ENCODE data around the gene SPTBN4. TPM values are rescaled to one million over a fixed set of nuclear protein-coding genes. Genes with fewer than 3 reads are reported as not detected.
"Not testable (repeated sequence)": the region's sequence is repeated elsewhere in the genome, so short reads cannot be mapped to it uniquely, and the experiment has no call there.

The SPTBN4 gene
- total and polyA plus RNA-seq, 5 donors = 3.2 to 6.4 (median 5.4) TPM

DNA sequence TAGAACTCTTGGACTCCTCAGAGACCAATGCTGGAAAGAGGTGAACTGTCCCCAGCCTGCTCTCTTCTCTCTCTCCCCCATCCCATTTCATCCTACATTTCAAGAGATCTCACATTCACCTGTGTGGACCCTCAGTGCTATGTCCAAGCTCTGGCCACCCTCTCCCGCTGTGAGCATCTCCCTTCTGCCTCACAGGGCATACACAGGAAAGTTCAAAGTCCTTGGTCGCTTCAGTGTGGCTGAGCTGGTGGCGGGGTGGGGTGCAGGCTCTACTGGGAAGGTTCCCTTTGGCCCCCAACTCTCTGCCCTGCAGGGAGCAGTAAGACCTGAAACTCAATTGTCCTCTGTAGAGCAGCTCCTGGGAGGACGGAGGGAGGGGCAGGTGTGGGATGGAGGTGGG lies 27.0 kb downstream of the SPTBN4 start:
- Histone ChIP-seq H3K9me3 (ENCODE audit: control insufficient read depth, low read length) (no peaks in the 10 kb centered on the region), H3K4me3 (ENCODE audit: low read length) (no peak overlapping the region), H3K27me3 (ENCODE audit: control insufficient read depth, insufficient read depth) (no peaks in the 10 kb centered on the region), H3K27ac (ENCODE audit: low read length) (no peak overlapping the region), H3K4me1 (ENCODE audit: control insufficient read depth, insufficient read depth, low read length) (no peaks in the 10 kb centered on the region)
- WGBS = 65% methylated on average over 4 of the region's 4 CpGs
- intact Hi-C loops (cut with DNase I) = no loop called here
- no peak for ATAC-seq
- no peak for DNase-seq

DNA sequence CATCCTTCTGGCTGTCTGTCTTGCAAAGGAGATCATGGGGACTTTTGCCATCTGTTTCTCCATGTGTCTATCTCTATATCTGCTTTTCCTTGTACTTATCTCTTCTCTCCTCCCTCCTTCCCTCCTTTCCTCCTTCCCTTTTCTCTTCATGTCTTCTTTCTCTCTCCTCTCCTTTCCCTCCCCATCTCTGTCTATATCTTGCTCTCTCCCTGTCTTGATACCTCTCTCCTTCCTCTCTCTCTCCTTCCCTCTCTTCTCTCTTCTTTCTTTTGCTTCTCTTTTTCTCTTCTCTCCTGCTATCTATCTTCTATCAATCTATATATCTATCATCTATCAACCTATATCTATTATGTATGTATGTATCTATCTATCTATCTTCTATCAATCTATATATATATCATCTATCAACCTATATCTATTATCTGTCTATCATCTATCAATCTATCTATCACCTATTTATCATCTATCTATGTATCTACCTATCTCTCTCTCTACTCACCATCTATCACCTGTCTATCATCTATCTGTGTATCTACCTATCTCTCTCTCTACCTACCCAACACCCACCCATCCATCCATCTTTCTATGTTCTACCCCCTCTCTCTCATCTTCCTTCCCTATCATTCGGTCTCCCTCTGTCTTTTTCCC lies 27.5 kb downstream of the SPTBN4 start:
- no peak overlapping the region for H3K4me3 ChIP-seq (ENCODE audit: low read length)
- intact Hi-C loops (cut with DNase I) = no loop called here
- ATAC-seq (no peak), DNase-seq (no peak)
- H3K27me3 ChIP-seq (ENCODE audit: control insufficient read depth, insufficient read depth) = no peaks in the 10 kb centered on the region
- no peaks in the 10 kb centered on the region for H3K4me1 ChIP-seq (ENCODE audit: control insufficient read depth, insufficient read depth, low read length)
- no peak overlapping the region for H3K27ac ChIP-seq (ENCODE audit: low read length)
- 71% methylated on average over 1 of the region's 1 CpG for WGBS
- H3K9me3 ChIP-seq (ENCODE audit: control insufficient read depth, low read length) = no peaks in the 10 kb centered on the region

DNA sequence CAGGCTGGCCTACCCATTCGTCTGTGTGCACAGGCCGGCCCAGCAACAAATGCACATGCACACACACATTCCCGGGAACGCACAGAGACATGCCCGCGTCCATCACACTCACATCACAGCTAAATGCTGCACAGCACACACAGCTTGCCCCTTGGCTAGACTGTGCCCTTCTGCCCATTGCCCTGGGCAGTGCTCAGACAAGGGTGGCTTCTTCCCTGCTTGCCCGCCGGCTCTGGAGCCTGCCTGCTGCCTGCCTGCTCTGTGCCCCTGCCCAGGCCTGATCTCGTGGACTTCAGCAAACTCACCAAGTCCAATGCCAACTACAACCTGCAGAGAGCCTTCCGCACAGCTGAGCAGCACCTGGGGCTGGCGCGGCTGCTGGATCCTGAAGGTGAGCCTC lies 30.4 kb downstream of the SPTBN4 start:
- no peaks in the 10 kb centered on the region for H3K27me3 ChIP-seq (ENCODE audit: control insufficient read depth, insufficient read depth)
- H3K4me3 ChIP-seq (ENCODE audit: low read length) = no peak overlapping the region
- DNase-seq (no peak), ATAC-seq (no peak)
- no peaks in the 10 kb centered on the region for H3K9me3 ChIP-seq (ENCODE audit: control insufficient read depth, low read length)
- H3K27ac ChIP-seq (ENCODE audit: low read length) = no peak overlapping the region
- intact Hi-C loops (cut with DNase I) = no loop called here
- no peaks in the 10 kb centered on the region for H3K4me1 ChIP-seq (ENCODE audit: control insufficient read depth, insufficient read depth, low read length)
- WGBS = 86% methylated on average over 12 of the region's 12 CpGs

DNA sequence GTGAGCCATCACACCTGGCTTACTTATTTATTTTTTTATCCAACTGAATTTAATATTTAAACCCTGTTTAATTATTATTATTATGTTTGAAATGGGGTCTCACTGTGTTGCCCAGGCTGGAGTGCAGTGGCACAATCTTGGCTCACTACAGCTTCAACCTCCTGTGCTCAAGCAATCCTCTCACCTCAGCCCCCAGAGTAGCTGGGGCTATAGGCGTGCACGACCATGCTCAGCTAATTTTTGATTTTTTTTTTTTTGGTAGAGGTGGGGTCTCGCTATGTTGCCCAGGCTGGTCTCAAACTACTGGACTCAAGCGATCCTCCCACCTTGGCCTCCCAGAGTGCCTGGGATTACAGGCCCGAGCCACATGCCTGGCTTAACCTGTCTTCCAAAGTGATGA lies 32.5 kb downstream of the SPTBN4 start:
- H3K27ac ChIP-seq (ENCODE audit: low read length) = no peak overlapping the region
- ATAC-seq (no peak), DNase-seq (no peak)
- no peaks in the 10 kb centered on the region for H3K4me1 ChIP-seq (ENCODE audit: control insufficient read depth, insufficient read depth, low read length)
- WGBS = 85% methylated on average over 5 of the region's 5 CpGs
- H3K27me3 ChIP-seq (ENCODE audit: control insufficient read depth, insufficient read depth) = no peaks in the 10 kb centered on the region
- no peaks in the 10 kb centered on the region for H3K9me3 ChIP-seq (ENCODE audit: control insufficient read depth, low read length)
- intact Hi-C loops (cut with DNase I) = no loop called here
- H3K4me3 ChIP-seq (ENCODE audit: low read length) = no peak overlapping the region

DNA sequence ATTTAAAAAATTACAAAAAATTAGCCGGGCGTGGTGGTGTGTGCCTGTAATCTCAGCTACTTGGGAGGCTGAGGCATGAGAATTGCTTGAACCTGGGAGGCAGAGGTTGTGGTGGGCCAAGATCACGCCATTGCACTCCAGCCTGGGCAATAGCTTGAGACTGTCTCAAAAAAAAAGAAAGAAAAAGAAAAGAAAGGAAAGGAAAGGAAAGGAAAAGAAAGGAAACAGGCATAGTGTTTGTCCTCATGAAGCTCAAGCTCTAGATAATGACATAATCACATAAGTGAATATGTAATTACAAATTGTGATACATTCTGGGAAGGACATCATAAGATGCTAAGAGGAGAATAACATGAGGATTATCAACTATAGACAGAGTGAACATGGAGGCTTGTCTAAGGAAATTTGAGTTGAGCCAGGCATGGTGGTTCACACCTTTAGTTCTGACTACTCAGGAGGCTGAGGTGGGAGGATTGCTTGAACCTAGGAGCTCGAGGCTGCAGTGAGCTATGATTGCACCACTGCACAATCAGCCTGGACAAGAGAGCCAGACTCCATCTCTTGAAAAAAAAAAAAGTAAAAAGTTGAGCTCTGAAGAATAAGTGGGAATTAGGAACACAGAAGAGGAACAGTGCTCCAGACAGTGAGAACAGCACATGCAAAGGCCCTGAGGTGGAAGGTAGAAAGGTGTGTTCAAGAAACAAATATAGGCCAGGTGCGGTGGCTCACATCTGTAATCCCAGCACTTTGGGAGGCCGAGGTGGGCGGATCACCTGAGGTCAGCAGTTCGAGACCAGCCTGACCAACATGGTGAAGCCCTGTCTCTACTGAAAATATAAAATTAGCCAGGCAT lies 34.1 kb downstream of the SPTBN4 start:
- H3K27me3 ChIP-seq (ENCODE audit: control insufficient read depth, insufficient read depth); H3K4me3 ChIP-seq (ENCODE audit: low read length); H3K27ac ChIP-seq (ENCODE audit: low read length); H3K9me3 ChIP-seq (ENCODE audit: control insufficient read depth, low read length); ATAC-seq; DNase-seq; H3K4me1 ChIP-seq (ENCODE audit: control insufficient read depth, insufficient read depth, low read length); intact Hi-C loops (cut with DNase I): not testable (repeated sequence)
- WGBS = 84% methylated on average over 8 of the region's 8 CpGs

DNA sequence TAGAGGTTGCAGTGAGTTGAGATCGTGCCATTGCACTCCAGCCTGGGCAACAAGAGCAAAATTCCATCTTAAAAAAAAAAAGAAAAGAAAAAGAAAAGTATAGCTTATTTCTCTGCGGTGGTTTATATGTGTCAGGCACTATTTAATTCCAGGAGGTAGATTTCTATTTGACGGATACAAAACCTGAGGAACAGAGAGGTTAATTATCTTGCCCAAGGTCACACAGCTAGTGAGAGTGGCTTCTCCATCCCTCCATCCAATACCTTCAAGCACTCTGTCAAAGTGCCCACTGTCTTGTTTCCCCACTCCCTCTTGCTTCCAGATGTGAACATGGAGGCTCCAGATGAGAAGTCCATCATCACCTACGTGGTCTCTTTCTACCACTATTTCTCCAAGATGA lies 34.8 kb downstream of the SPTBN4 start:
- whole genome bisulfite sequencing = 91% methylated on average over 4 of the region's 4 CpGs
- ATAC-seq (no peak), DNase-seq (no peak)
- H3K4me3 ChIP-seq (ENCODE audit: low read length) = no peak overlapping the region
- no peak overlapping the region for H3K27ac ChIP-seq (ENCODE audit: low read length)
- H3K27me3 ChIP-seq (ENCODE audit: control insufficient read depth, insufficient read depth) = no peaks in the 10 kb centered on the region
- intact Hi-C loops (cut with DNase I) = no loop called here
- H3K4me1 ChIP-seq (ENCODE audit: control insufficient read depth, insufficient read depth, low read length) = no peaks in the 10 kb centered on the region
- H3K9me3 ChIP-seq (ENCODE audit: control insufficient read depth, low read length) = no peaks in the 10 kb centered on the region

DNA sequence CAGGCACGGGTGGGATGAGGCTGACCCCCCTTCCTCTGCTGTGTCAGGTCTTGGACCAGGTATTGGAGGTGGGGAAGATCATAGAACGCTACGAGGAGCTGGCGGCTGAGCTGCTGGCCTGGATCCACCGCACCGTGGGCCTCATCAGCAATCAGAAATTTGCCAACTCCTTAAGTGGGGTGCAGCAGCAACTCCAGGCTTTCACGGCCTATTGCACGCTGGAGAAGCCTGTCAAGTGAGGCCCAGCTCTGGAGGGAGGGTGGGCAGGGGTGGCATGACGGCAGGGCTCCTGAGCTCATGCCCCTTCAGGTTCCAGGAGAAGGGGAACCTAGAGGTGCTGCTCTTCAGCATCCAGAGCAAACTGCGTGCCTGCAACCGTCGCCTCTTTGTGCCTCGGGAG lies 35.3 kb downstream of the SPTBN4 start:
- DNase-seq = no peak
- no peak for ATAC-seq
- H3K4me1 ChIP-seq (ENCODE audit: control insufficient read depth, insufficient read depth, low read length) = no peaks in the 10 kb centered on the region
- no peak overlapping the region for H3K4me3 ChIP-seq (ENCODE audit: low read length)
- H3K27me3 ChIP-seq (ENCODE audit: control insufficient read depth, insufficient read depth) = no peaks in the 10 kb centered on the region
- WGBS = 83% methylated on average over 13 of the region's 13 CpGs
- intact Hi-C loops (cut with DNase I) = no loop called here
- H3K9me3 ChIP-seq (ENCODE audit: control insufficient read depth, low read length) = no peaks in the 10 kb centered on the region
- H3K27ac ChIP-seq (ENCODE audit: low read length) = no peak overlapping the region

DNA sequence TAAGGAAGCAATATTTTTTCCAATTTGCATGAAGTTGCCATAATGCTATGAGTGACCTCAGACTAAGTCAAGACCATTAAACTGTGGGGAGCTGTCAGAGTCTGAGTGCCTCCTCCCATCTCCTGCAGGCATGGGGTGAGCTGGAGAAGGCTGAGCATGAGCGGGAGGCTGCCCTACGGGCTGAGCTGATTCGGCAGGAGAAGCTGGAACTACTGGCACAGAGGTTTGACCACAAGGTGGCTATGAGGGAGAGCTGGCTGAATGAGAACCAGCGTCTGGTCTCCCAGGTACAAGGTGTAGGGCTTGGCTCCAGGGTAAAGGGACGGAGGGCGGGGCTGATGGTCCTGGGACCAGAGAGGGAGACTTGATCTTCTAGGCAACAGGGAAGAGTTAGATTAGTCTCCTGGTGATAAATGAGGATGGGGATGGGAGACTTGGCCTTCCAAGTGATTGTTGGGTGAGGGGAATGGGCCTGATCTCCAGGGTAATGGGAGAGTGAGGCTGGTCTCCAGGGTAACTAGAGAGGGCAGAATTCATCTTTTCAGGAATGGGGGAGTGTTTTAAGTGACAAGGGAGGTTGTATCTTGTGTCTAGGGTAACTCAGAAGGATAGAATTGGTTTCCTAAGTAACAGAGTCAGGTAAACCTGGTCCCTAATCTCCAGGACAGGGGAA lies 36.0 kb downstream of the SPTBN4 start:
- H3K27me3 ChIP-seq (ENCODE audit: control insufficient read depth, insufficient read depth) = no peaks in the 10 kb centered on the region
- intact Hi-C loops (cut with DNase I) = no loop called here
- H3K9me3 ChIP-seq (ENCODE audit: control insufficient read depth, low read length) = no peaks in the 10 kb centered on the region
- H3K4me1 ChIP-seq (ENCODE audit: control insufficient read depth, insufficient read depth, low read length) = no peaks in the 10 kb centered on the region
- H3K4me3 ChIP-seq (ENCODE audit: low read length) = no peak overlapping the region
- no peak overlapping the region for H3K27ac ChIP-seq (ENCODE audit: low read length)
- ATAC-seq (no peak), DNase-seq (no peak)
- WGBS = 59% methylated on average over 6 of the region's 6 CpGs

DNA sequence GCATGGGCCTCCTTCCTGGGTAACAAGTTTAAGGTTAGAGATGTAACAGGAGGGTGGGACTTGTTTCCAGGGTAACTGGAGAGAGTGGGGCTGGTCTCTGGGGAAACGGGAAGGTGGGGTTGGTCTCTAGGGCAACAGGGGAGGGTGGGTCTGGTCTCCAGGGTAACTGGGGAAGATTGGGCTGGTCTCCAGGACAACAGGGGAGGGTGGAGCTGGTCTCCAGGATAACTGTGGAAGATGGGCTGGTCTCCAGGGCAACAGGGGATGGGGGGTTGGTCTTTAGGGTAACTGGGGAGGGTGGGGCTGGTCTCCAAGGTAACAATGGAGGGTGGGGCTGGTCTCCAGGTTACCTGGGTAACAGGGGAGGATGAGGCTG lies 36.5 kb downstream of the SPTBN4 start:
- Histone ChIP-seq H3K9me3 (ENCODE audit: control insufficient read depth, low read length) (no peaks in the 10 kb centered on the region), H3K27me3 (ENCODE audit: control insufficient read depth, insufficient read depth) (no peaks in the 10 kb centered on the region), H3K4me1 (ENCODE audit: control insufficient read depth, insufficient read depth, low read length) (no peaks in the 10 kb centered on the region), H3K27ac (ENCODE audit: low read length) (no peak overlapping the region), H3K4me3 (ENCODE audit: low read length) (no peak overlapping the region)
- intact Hi-C loops (cut with DNase I) = no loop called here
- 33% methylated on average over 1 of the region's 1 CpG for WGBS
- ATAC-seq = no peak
- DNase-seq = no peak

DNA sequence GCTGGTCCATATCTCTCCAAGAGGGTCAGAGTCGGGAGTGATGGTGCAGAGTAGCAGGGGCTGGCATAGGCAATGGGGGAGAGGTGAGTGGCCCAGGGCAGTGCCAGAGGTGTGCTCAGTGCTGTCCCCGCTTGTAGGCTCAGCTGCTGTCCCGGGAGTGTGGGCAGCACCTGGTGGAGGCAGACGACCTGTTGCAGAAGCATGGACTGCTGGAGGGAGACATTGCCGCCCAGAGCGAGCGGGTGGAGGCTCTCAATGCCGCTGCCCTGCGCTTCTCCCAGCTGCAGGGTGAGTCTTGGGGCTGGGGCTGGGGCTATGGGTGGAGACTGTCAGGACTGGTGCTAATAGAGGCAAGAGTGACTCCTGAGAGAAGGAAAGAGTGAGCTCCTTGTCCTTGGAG lies 39.3 kb downstream of the SPTBN4 start:
- H3K4me1 ChIP-seq (ENCODE audit: control insufficient read depth, insufficient read depth, low read length) = no peaks in the 10 kb centered on the region
- WGBS = 75% methylated on average over 9 of the region's 9 CpGs
- no peaks in the 10 kb centered on the region for H3K27me3 ChIP-seq (ENCODE audit: control insufficient read depth, insufficient read depth)
- intact Hi-C loops (cut with DNase I) = no loop called here
- no peak for DNase-seq
- no peak for ATAC-seq
- H3K4me3 ChIP-seq (ENCODE audit: low read length) = no peak overlapping the region
- H3K27ac ChIP-seq (ENCODE audit: low read length) = no peak overlapping the region
- no peaks in the 10 kb centered on the region for H3K9me3 ChIP-seq (ENCODE audit: control insufficient read depth, low read length)

DNA sequence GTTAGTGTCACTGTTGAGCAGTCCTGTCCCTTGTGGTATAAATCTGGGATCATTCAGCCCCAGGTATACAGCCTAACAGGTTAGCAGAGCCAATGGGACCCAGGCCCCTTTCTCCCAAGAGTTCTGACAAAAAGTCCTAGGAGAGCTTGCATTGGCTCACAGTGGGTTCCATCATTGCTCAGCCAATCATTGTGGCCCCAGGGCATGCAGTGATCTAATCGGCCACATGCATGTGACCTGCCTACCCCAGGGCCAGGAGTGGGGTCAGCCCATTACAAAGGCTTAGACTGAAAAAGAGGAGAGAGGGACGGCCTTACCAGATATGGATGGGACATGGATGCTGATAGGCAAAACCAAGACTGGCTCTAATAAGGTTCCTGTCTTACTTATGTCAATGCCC lies 41.1 kb downstream of the SPTBN4 start:
- no peak overlapping the region for H3K4me3 ChIP-seq (ENCODE audit: low read length)
- intact Hi-C loops (cut with DNase I) = no loop called here
- no peak for DNase-seq
- H3K9me3 ChIP-seq (ENCODE audit: control insufficient read depth, low read length) = no peaks in the 10 kb centered on the region
- no peak for ATAC-seq
- WGBS = 57% methylated on average over 2 of the region's 2 CpGs
- no peaks in the 10 kb centered on the region for H3K4me1 ChIP-seq (ENCODE audit: control insufficient read depth, insufficient read depth, low read length)
- no peaks in the 10 kb centered on the region for H3K27me3 ChIP-seq (ENCODE audit: control insufficient read depth, insufficient read depth)
- no peak overlapping the region for H3K27ac ChIP-seq (ENCODE audit: low read length)

All from right cardiac atrium (tissue), 5 donors.